ENCODE data around the gene LFNG. TPM values are rescaled to one million over a fixed set of nuclear protein-coding genes. Genes with fewer than 3 reads are reported as not detected.
"Not testable (repeated sequence)": the region's sequence is repeated elsewhere in the genome, so short reads cannot be mapped to it uniquely, and the experiment has no call there.

LFNG gene
- total RNA-seq, 1 donor from 2014 or later: 6.8 TPM

DNA sequence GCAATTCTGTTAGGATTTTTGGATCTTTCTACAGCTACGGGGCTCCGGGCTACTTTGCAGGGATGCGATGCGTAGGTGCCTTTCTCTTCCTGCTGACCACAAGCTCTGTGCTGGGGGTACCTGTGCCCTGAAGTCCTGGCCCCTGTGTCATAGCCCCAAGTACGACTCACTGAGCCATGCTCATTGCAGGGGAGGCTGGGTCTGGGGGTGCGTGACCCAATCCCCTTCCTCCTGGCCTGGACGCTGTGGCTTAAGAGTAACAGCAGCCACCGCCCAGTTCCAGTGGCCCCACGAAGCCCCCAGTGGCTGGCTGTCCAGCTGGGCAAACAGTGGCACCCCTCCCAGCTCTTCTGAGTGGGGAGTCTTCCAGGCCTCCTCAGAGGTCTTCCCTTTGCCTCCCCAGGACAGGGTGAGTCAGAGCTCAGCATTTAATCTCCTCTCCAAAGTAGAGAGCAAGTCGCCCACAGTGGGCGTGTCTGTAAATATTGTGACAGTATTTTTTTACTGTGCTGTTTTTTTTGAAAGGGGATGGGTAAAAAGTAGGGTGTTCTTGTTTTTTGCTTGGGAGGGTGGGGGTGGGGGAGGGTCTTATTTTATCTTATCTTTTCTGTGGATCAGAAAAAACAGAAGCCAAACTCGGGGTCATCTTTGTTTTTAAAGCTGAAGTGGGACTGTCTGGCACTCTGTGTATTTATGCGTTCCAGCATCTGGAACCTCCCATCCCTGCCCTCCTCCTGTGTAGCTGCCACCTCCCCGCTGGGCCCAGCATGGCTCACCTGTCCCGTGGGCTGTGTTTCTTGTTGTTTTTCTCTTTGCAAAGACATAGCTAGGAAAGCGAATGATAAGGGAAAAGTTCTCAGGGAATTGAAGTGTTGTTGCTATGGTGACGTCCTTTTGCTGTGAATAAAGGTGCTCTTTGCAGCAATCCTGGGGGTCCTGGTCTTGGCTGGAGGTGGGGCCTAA, 8.2 kb downstream of the LFNG start:
- peak; percentile 64 for DNase-seq (ENCODE audit: low read depth)

DNA sequence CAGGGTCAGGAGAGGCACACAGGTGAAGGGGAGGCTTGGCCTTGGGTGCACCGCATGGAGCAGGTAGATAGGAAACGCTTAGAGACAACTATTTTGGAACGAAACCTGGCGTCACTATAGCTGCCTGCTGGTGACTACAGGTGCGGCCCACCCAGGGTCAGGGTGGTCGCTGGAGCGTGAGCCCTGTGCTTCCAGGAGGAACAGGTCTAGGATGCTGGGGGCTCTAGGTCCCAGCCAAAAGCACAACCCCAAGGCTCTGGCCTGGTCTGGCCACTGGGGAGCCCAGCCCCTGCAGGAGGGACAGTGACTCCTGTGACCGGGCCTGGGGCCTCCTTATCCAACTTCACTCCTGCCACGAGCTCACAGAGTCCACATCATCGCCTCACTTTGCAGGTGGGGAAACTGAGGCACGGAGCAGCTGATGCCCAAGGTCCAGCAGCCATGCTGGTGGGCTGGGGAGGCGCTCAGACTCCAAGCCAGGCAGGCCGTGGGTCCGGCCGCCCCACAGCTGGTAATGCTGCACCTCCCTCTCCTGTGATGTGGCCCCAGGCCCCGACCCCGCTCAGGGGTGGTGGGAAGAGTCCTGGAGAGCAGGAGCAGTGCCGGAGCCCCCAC, 9.0 kb downstream of the LFNG start:
- no peak for DNase-seq (ENCODE audit: low read depth)

DNA sequence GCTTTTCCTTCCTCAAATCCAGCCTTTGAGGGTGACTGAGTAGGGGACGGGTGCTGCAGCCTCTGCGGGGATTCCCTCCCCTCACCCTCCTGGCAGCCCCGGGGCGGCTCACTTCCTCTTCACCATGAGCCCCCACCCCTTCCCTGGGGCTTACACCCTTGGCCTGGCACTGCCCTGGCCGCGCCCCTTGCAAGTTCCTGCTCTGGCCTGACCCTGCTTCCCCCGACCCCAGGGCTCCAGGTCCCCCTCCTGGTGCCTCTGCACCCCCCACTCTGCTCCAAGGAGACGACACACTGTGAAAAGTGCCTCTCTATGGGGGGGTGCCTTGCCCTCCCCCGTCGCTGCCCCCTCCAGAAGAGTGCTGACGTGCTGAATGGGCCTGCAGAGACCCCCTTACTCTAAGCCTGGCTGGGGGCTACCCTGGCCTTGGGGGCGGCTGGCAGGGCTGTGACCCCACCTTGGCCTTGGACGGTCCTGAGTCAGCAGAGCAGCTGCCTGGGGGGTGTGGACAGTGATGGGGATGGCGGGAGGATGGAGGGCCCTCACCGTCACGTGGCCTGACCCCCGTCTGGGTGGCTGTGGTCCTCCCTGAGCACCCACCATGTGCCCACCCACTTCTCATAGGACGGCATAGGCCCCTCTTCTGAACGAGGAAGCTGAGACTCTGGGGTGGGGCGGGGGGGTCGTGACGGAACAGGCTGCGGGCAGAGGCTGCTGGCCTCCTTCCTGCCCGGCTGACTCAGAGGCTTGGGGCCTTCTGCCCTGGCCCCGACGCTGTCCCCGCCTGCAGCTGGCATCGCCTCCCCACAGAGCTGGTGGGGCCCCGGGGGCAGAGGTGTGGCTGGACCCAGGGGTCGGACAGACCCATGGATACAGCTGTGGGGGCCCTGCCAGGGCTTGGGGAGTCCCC, 9.8 kb downstream of the LFNG start:
- peak; percentile 84 for DNase-seq (ENCODE audit: low read depth)

GRCh38 chr7:2530071-2530987, 10.8 kb downstream of the LFNG start:
- no peak for DNase-seq (ENCODE audit: low read depth)

GRCh38 chr7:2530994-2531795, 11.6 kb downstream of the LFNG start:
- DNase-seq (ENCODE audit: low read depth): not testable (repeated sequence)

DNA sequence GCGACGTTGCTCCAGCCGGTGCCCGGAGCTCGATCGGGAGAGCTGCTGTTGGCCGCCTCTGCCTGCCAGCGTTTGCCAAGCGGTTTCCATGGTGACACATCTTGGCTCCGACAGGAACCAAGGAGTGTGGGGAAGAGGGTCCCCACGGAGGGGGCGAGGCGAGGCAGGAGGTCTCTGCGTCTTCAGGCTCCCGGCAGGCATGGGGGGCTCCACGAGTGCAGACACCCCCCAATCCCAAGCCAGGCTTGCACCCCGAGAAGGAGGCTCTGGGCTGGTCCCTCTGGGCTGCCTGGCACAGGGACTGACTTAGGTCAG, 12.2 kb downstream of the LFNG start:
- DNase-seq (ENCODE audit: low read depth): not testable (repeated sequence)

GRCh38 chr7:2532199-2532772, 12.7 kb downstream of the LFNG start:
- DNase-seq (ENCODE audit: low read depth): not testable (repeated sequence)

GRCh38 chr7:2532816-2533215, 13.2 kb downstream of the LFNG start:
- DNase-seq (ENCODE audit: low read depth): not testable (repeated sequence)

GRCh38 chr7:2533566-2533965, 14.0 kb downstream of the LFNG start:
- not testable (repeated sequence) for DNase-seq (ENCODE audit: low read depth)

DNA sequence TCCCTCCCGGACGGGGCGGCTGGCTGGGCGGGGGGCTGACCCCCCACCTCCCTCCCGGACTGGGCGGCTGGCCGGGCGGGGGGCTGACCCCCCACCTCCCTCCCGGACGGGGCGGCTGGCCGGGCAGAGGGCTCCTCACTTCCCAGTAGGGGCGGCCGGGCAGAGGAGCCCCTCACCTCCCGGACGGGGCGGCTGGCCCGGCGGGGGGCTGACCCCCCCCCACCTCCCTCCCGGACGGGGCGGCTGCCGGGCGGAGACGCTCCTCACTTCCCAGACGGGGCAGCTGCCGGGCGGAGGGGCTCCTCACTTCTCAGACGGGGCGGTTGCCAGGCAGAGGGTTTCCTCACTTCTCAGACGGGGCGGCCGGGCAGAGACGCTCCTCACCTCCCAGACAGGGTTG, 14.6 kb downstream of the LFNG start:
- DNase-seq (ENCODE audit: low read depth): not testable (repeated sequence)

DNA sequence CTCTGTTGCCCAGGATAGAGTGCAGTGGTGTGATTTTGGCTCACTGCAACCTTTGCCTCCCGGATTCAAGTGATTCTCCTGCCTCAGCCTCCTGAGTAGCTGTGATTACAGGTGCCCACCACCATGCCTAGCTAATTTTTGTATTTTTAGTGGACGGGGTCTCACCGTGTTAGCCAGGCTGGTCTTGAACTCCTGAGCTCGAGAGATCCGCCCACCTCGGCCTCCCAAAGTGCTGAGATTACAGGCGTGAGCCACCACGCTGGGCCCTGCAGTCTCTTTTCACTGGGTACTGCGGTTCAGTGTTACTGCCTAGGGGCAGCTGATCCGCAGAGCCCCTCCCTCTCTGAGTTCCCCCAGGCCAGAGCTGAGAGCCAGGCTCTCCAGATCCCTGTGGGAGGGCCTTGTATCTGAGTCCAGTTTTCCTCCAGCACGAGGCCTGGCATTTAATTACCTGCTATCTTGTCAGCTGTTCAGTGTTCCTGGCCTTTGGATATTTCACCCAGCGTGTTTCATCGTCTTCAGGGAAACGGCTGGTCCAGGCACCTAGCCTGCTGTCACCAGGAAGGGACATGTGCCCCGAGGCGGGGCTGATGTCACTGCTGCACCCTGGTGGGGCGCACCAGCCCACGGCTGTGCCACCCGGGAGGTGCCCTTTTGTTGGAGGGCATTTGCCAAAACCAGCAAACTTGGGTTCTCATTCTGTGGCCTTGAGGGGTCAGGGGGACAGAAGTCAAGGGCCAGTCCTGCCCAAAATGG, 16.5 kb downstream of the LFNG start:
- not testable (repeated sequence) for DNase-seq (ENCODE audit: low read depth)

DNA sequence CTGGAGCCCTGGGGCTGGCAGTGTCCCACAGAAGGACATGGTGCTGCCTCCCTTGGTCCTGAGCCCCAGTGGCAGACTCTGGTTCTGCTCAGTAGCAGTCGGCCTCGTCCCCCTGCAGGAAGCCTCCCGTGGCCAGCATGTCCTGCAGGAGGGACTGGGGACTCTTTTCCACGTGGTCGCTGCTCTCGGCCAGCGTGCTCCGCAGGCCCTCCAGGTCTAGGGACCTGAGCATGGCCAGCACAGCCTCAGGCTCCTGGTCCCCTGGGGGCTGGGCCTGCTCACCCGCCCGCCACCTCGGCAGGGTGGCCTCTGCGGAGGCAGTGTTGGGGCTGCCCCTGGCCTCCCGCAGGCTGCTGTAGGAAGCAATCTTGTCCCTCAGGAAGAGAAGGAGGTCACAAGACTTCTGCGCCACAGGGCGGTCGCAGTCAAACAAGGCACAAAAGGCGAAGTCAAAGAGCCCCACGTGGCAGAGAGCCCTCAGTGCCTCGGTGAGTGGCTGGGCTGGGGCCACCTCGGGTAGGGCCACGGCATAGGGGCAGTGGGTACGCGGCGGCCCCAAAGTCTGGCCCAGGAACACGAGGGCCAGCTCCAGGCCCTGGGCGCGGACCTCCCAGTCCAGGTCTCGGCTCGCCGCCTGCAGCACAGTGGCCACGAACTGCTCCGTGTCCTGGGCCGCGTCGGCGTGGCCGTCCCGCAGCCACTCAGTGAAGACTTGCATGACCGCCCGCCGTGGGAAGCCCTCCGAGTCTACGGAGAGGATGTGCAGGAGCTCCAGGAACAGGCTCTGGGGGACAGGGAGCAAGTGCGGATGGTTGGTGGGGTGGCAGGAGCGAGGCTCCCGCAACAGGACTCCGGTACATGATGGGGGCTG, 18.6 kb downstream of the LFNG start:
- no peak for DNase-seq (ENCODE audit: low read depth)

DNA sequence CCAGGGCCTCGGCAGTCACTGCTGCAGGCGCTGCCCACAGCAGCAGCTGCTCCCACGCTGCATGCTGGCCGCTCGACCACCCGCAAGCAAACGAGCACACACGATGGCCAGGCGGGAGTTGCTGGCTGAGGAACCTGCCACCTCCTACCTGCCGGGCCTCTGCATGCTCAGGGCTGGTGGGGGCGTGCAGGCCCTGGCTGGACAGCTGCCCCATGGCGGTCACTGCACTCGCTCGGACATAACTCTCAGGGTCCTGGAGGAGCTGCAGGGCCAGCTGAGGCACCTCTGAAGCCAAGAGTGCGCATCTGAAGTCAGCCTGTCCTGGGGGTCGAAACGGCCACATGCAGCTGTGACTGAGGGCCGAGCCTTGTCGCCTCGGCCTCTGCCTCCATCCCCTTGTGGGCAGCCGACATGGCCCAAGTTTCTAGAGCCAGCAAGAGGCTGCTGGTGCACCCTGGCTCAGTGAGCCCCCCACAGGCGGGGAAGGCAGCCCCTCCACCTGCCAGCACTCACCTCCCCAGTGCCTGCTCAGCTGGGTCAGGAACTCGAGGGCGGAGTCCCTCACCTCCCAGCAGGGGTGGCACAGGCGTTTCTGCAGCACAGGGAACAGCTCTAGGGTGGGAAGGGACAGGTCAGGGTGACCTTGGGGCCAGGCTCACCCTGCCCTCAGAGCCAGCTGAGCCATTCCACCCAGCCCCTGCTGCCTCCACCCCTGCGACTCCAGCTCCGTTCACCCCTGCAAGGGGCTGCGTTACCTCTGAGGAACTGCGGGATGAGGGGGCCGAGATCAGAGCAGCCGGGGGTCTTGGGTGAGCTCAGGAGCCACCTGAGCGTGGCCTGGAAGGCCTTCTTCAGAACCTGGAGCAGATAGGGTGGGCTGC, 19.7 kb downstream of the LFNG start:
- no peak for DNase-seq (ENCODE audit: low read depth)

- no peak for DNase-seq (ENCODE audit: low read depth)
Observed at GRCh38 chr7:2540133-2540532, 20.6 kb downstream of the LFNG start.

DNA sequence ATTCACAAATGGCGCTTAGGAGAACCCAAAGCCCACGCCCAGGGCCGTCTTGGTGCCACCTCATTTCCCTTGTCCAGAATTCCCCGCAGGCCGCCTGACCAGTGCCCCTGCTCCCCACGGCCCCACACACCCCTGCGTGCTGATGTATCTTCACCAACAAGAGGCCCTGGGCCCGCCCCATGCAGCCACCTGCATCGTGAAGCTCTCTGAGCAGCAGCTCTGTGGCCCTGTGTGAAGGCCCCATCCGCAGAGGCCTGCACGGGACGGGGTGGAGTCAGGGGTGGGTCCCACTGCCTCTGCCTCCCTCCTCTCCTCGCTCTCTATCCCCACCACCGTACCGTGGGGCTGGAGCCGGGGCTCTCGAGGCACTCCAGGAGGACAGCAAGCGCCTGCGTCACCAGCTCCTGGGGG, 21.1 kb downstream of the LFNG start:
- no peak for DNase-seq (ENCODE audit: low read depth)

DNA sequence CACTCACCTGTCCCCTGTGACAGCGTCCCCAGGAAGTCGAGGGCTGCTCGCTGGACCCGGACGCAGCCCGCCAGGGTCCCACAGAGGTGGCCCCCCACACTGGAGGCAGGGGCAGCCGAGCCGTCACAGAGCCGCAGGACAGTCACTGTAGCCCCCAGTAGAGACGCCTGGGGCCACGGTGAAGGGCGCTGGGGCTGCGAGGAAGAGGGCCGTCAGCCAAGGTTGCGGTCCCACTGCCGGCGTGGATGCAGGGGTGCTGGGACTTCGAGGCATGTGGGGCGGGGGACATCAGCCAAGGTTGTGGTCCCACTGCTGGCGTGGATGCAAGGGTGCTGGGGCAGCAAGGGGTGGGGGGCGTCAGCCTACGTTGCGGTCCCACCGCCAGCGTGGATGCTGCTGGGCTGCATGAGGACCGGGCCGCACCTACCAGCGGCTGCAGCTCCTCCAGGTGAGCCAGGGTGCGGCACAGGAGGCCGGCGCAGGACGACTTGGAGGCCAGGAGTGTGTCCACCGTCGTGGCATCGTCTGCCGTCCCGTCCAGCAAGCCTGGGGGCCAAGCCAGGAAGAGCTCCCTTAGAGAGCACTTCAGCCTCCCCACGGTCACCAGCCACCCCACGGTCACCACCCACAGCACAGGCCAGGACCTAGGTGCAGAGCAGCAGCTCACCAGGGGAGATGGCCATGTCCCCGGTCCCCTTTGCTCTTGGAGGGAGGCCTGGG, 21.9 kb downstream of the LFNG start:
- no peak for DNase-seq (ENCODE audit: low read depth)

All from myocyte (in vitro differentiated cells).